Esophagus muscularis mucosa (tissue), 4 donors: Measurements from ENCODE around the gene RERE.

Experiments
- EP300 ChIP-seq: sonication (generic); formaldehyde crosslinking; IDR thresholded peaks from one replicate; pipeline ENCODE4 v1.6.1; 2017; ENCODE audit warnings: antibody characterized with exemption
- POLR2A ChIP-seq: fragments of 450-650 bp; IDR thresholded peaks from one replicate; pipeline ENCODE4 v1.6.1; 2017; ENCODE audit warnings: antibody characterized with exemption, moderate library complexity, mild to moderate bottlenecking, low read depth
- POLR2AphosphoS5 ChIP-seq, 2 donors: sonication (generic); formaldehyde crosslinking; IDR thresholded peaks; one replicate each; pipeline ENCODE4 v1.6.1; 2017; ENCODE audit warnings: antibody characterized with exemption in 2 of 2
- TF ChIP-seq, protein P1 (sequence below), 3 experiments: fragments of 200-600 bp in 2 of 3; fragments of 450-650 bp in 1 of 3; sonication (generic) in 2 of 3; IDR thresholded peaks; one replicate each; pipeline ENCODE4 v1.5.1; 2017 to 2019; ENCODE audit warnings: antibody characterized with exemption in 3 of 3, mild to moderate bottlenecking in 2 of 3, moderate library complexity in 1 of 3

DNA sequence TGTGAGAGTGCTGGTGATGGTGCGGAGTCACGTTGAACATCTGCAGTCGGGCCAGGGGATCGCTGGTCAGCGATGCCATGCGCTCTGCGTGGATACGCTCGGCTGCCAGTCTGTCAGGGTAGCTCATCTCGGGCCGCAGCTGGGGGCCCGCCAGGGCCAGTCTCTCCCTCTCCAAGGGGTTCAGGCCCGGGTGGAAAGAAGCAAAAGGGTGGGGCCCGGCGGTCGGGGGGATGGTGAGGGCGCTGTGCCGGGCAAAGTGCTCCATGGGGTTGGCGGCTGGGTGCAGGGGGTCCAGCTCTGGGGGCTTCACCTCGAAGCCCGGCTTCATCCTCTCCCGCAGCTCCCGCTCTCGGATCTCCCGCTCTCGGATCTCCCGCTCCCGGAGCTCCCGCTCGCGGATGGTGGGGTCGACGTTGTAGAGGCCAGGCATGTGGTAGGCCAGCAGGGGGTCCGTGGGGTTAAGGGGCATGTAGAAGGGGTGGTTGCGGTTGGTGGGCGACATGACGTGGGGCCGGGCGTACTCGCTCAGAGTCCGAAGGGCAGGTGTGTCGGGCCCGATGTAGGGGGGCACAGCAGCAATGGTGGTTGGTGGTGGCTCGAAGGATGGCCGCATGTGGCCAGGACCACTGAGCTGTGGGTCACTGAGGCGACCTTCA lies 459.1 kb downstream of the RERE start:
- TF ChIP-seq, protein P1, sequence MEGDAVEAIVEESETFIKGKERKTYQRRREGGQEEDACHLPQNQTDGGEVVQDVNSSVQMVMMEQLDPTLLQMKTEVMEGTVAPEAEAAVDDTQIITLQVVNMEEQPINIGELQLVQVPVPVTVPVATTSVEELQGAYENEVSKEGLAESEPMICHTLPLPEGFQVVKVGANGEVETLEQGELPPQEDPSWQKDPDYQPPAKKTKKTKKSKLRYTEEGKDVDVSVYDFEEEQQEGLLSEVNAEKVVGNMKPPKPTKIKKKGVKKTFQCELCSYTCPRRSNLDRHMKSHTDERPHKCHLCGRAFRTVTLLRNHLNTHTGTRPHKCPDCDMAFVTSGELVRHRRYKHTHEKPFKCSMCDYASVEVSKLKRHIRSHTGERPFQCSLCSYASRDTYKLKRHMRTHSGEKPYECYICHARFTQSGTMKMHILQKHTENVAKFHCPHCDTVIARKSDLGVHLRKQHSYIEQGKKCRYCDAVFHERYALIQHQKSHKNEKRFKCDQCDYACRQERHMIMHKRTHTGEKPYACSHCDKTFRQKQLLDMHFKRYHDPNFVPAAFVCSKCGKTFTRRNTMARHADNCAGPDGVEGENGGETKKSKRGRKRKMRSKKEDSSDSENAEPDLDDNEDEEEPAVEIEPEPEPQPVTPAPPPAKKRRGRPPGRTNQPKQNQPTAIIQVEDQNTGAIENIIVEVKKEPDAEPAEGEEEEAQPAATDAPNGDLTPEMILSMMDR (IDR thresholded peaks at IDR 0.05) = no peak
- TF ChIP-seq EP300 (no peak), POLR2A (no peak), POLR2AphosphoS5 (IDR thresholded peaks at IDR 0.05) (no peak)
